Measurements from ENCODE around the gene GALNT2. TPM values are rescaled to one million over a fixed set of nuclear protein-coding genes. Genes with fewer than 3 reads are reported as not detected.

GALNT2 gene
- total RNA-seq, 4 donors from 2014 or later = 50.7 to 85.0 (median 71.8) TPM

- no peak for DNase-seq (ENCODE audit: low spot score)
- ATAC-seq (ENCODE audit: low FRiP score) = no peak
- TF ChIP-seq, protein P1, sequence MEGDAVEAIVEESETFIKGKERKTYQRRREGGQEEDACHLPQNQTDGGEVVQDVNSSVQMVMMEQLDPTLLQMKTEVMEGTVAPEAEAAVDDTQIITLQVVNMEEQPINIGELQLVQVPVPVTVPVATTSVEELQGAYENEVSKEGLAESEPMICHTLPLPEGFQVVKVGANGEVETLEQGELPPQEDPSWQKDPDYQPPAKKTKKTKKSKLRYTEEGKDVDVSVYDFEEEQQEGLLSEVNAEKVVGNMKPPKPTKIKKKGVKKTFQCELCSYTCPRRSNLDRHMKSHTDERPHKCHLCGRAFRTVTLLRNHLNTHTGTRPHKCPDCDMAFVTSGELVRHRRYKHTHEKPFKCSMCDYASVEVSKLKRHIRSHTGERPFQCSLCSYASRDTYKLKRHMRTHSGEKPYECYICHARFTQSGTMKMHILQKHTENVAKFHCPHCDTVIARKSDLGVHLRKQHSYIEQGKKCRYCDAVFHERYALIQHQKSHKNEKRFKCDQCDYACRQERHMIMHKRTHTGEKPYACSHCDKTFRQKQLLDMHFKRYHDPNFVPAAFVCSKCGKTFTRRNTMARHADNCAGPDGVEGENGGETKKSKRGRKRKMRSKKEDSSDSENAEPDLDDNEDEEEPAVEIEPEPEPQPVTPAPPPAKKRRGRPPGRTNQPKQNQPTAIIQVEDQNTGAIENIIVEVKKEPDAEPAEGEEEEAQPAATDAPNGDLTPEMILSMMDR (IDR thresholded peaks at IDR 0.05) = no peak
These were observed 81.2 kb downstream of the GALNT2 start for GRCh38 chr1:230148126-230148652.

DNA sequence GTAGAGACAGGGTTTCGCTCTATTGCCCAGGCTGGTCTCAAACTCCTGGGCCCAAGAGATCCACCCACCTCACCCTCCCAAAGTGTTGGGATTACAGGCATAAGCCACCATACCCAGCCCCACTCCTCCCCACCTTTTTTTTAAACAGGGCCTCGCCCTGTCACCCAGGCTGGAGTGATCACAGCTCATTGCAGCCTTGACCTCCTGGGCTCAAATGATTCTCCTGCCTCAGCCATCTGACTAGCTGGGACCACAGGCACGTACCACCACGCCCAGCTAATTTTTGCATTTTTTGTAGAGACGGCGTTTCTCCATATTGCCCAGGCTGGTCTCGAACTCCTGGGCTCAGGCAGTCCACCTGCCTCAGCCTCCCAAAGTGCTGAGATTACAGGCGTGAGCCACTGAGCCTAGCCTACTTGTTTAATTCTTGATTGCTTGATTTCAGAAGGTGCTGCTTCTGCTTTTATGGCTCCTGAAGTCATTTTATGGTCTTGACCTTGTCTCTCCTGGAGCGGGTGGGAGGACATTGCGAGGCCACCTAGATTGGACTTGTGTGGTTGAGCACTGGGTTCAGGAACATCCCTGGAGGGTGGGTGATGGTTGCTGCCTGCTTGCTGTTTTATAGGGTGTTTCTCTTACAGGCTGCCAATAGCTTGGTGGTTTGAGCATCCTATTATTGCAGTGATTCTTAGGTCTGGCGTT, 81.9 kb downstream of the GALNT2 start:
- TF ChIP-seq, protein P1 (IDR thresholded peaks at IDR 0.05) = no peak
- DNase-seq (ENCODE audit: low spot score) (no peak), ATAC-seq (ENCODE audit: low FRiP score) (no peak)

DNA sequence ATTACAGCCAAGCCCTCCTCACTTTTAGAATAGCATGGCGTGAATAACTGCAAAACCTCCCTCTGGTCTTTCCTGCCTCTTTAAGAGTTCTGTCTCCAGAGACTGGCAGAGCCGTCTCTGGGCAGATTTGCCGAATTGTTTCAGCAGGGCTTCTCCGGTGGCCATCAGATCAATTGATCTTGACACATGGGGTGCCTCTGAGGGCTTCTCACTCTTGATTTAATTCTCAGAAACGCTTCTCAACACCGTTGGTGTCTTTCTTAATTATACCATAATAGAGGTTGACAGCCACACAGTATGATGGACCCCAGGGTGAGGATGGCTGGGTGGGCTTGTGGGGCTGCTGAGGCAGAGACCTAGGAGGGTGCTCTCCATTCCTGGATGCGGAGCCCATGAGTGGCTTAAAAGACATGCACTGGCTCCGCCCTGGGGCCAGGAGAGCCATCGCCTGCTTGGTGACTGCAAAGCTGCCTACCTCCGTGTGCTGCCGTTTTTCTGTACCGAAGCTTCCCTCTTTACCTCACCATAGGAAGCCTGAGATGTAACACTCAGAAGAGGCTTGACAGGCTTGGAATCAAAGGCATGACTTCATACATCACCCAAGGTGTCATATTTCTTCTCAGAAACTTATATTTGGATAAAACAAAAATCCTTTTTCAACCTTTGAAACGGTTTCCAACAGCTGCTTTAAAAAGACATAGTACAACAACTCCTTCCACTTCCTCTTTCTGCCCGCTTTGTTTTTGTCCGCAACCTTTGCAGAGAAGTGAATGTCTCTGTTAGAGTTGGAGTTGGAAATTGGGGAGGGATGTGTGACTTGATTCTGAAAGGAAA, 82.9 kb downstream of the GALNT2 start:
- TF ChIP-seq, protein P1 (IDR thresholded peaks at IDR 0.05) = no peak
- DNase-seq (ENCODE audit: low spot score) (no peak), ATAC-seq (ENCODE audit: low FRiP score) (no peak)

GRCh38 chr1:230150615-230151014, 83.6 kb downstream of the GALNT2 start:
- no peak for DNase-seq (ENCODE audit: low spot score)
- TF ChIP-seq, protein P1 (IDR thresholded peaks at IDR 0.05) = no peak
- ATAC-seq (ENCODE audit: low FRiP score) = no peak

DNA sequence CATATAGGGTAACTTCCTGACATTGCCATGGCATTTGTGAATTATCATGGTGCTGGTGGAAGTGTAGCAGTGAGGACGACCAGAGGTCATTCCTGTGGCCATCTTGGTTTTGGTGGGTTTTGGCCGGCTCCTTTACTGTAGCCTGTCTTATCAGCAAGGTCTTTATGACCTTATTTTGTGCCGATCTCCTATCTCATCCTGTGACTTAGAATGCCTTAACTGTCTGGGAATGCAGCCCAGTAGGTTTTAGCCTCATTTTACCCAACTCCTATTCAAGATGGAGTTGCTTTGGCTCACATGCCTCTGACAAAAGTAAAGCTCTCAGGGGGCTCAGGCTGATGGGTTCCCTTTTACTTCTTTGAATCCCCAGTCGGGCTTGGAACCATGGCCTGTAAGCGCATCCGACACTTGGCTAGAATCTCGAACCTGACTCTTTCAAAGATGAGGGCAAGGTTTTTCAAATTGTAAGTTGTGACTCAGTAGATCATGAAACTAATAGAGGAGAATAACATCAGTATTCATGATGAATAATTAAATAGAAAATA, 85.0 kb downstream of the GALNT2 start:
- DNase-seq (ENCODE audit: low spot score) = no peak
- no peak for ATAC-seq (ENCODE audit: low FRiP score)
- TF ChIP-seq, protein P1 (IDR thresholded peaks at IDR 0.05) = no peak

DNA sequence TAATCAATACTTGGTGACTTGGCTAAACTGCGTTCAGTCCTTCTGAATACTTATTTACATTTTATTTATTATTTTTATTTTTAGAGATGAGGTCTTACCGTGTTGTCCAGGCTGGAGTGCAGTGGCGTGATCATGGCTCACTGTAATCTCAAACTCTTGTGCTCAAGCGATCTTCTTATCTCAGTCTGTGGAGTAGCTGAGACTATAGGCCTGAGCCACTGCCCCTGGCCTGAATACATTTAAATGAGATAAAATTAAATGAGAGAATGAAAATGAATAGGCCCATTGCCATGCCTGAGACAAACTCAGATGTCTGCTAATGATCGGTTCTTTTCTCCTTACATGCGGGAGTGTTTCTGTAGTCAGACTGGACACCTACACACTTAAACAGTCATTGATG, 86.0 kb downstream of the GALNT2 start:
- DNase-seq (ENCODE audit: low spot score) (no peak), ATAC-seq (ENCODE audit: low FRiP score) (no peak)
- TF ChIP-seq, protein P1 (IDR thresholded peaks at IDR 0.05) = no peak

Data from omental fat pad (tissue), 4 donors.